ENCODE measurements around the gene HOMER1. TPM values are rescaled to one million over a fixed set of nuclear protein-coding genes. Genes with fewer than 3 reads are reported as not detected.

HOMER1 gene
- total and polyA plus RNA-seq, 9 of the 15 experiments (the other 6 are each of a cell fraction or from before 2014, with no cell fraction given), result 6.3 to 39.9 (median 9.9) TPM

GRCh38 chr5:79505138-79505537, 8.8 kb downstream of the HOMER1 start (continued):
- TF ChIP-seq JUND (IDR thresholded peaks at IDR 0.05; ENCODE audit: borderline replicate concordance, low read depth, low read length) (0 out of 2 replicates have a peak, but pooled peaks have one; percentile 3), JUND (tag; IDR thresholded peaks at IDR 0.05; ENCODE audit: borderline replicate concordance, low read depth, low read length) (no peak), IRF2 (CRISPR knock-in tag; IDR thresholded peaks at IDR 0.05) (no peak)

- 53% methylated on average over 3 of the region's 3 CpGs for WGBS (ENCODE audit: insufficient coverage, low coverage, missing lambda C conversion rate)
- H2AFZ ChIP-seq (ENCODE audit: low read depth, low read length), result no peak overlapping the region
- CTCF ChIA-PET (ENCODE audit: low intra/inter-chr PET ratio), result no interaction called here
- ATAC-seq (no peak), DNase-seq (ENCODE audit: extremely low read depth in 1 of 4, low spot score in 3 of 4) (no peak), FAIRE-seq (no peak)
- peaks cover 0 to 14% of the 10 kb centered on the region in 2 experiments; a peak in 3 of 5 replicates for H3K4me1 ChIP-seq (replicated peaks in 1 of 2; ENCODE audit: control insufficient read depth in 2 of 2, insufficient read depth in 2 of 2, low read length in 2 of 2)
- H3K4me3 ChIP-seq, result no peak overlapping the region
- H3K9ac ChIP-seq (ENCODE audit: insufficient read depth in 1 of 2, low read depth in 2 of 2, low read length in 2 of 2), result no peak overlapping the region
- H4K20me1 ChIP-seq (replicated peaks; ENCODE audit: control insufficient read depth, insufficient read depth, low read length), result peaks cover 10% of the 10 kb centered on the region
- intact Hi-C loops (cut with micrococcal nuclease), result no loop called here
- H3K27ac ChIP-seq (ENCODE audit: extremely low read depth, low read depth, low read length), result no peak overlapping the region
- in situ Hi-C loops (cut with MboI), result no loop called here
- no peak overlapping the region for H3K4me2 ChIP-seq (ENCODE audit: insufficient read depth, low read length)
- H3K9me3 ChIP-seq (replicated peaks; ENCODE audit: control insufficient read depth, insufficient read depth, low read depth, low read length), result no peaks in the 10 kb centered on the region
- BruUV-seq (replicated peaks), result no TSS peak
- POLR2A ChIA-PET, result interaction anchor here (1.2 to 1.4 kb wide), 3 partner anchors 8 to 11 kb away, joined by 4 to 6 read pairs (median 5); partner anchors contain the start of gene HOMER1
- no peaks in the 10 kb centered on the region for H3K36me3 ChIP-seq (ENCODE audit: control insufficient read depth, insufficient read depth, low read length)
- TF ChIP-seq ZNF316 (IDR thresholded peaks at IDR 0.05), result peak; percentile 72
- TF ChIP-seq C11orf30 (IDR thresholded peaks at IDR 0.05; ENCODE audit: low read depth), result peak; percentile 46; the same call in 1 of the 2 replicates
- no peak for TF ChIP-seq GATAD2B (IDR thresholded peaks at IDR 0.05; ENCODE audit: borderline replicate concordance)
- no peaks in the 10 kb centered on the region for H3K27me3 ChIP-seq (ENCODE audit: control insufficient read depth in 2 of 2, insufficient read depth in 2 of 2, low read length in 2 of 2)
- H3K9me1 ChIP-seq (ENCODE audit: control insufficient read depth, insufficient read depth, low read length), result peaks cover 4% of the 10 kb centered on the region
- peaks cover 50% of the 10 kb centered on the region for H3K79me2 ChIP-seq (ENCODE audit: control insufficient read depth, insufficient read depth, low read length)
These were observed 10.0 kb downstream of the HOMER1 start for GRCh38 chr5:79503794-79504495.
